HEK293 (cell line): ENCODE results near the gene DNAJC4.
A peak's percentile ranks its signal among the peaks of the same experiment; 100 is the strongest.

ENCODE experiments used
- ATF2 ChIP-seq: fragments of 450-650 bp; formaldehyde crosslinking; IDR thresholded peaks from 2 replicates; pipeline ENCODE4 v1.5.1; 2016; ENCODE audit warnings: missing biosample characterization, missing genetic modification characterization, low read depth
- GFI1B ChIP-seq: fragments of 450-650 bp; formaldehyde crosslinking; IDR thresholded peaks from 2 replicates; pipeline ENCODE4 v1.5.1; 2016; ENCODE audit warnings: missing biosample characterization, missing genetic modification characterization
- HIC1 ChIP-seq: fragments of 450-650 bp; formaldehyde crosslinking; IDR thresholded peaks from 2 replicates; pipeline ENCODE4 v1.5.1; 2016; ENCODE audit warnings: missing biosample characterization, missing genetic modification characterization
- KLF10 ChIP-seq: fragments of 450-650 bp; IDR thresholded peaks from 2 replicates; pipeline ENCODE4 v1.5.1; 2018; ENCODE audit warnings: missing biosample characterization, mild to moderate bottlenecking, missing genetic modification characterization
- RBAK ChIP-seq: fragments of 450-650 bp; formaldehyde crosslinking; IDR thresholded peaks from 2 replicates; pipeline ENCODE4 v1.5.1; 2016; ENCODE audit warnings: missing biosample characterization, missing genetic modification characterization
- SCRT1 ChIP-seq: fragments of 450-650 bp; formaldehyde crosslinking; IDR thresholded peaks from 2 replicates; pipeline ENCODE4 v1.5.1; 2016; ENCODE audit warnings: missing biosample characterization, missing genetic modification characterization, borderline replicate concordance
- ZBTB10 ChIP-seq: fragments of 450-650 bp; formaldehyde crosslinking; IDR thresholded peaks from 2 replicates; pipeline ENCODE4 v1.5.1; 2016; ENCODE audit warnings: missing biosample characterization, missing genetic modification characterization
- ZBTB8A ChIP-seq: fragments of 450-650 bp; formaldehyde crosslinking; IDR thresholded peaks from 2 replicates; pipeline ENCODE4 v1.5.1; 2016; ENCODE audit warnings: missing biosample characterization, missing genetic modification characterization
- ZNF146 ChIP-seq: fragments of 450-650 bp; formaldehyde crosslinking; IDR thresholded peaks from 2 replicates; pipeline ENCODE4 v1.5.1; 2016; ENCODE audit warnings: missing biosample characterization, missing genetic modification characterization
- ZNF155 ChIP-seq: fragments of 450-650 bp; formaldehyde crosslinking; IDR thresholded peaks from 2 replicates; pipeline ENCODE4 v1.5.1; 2016; ENCODE audit warnings: missing biosample characterization, missing genetic modification characterization
- ZNF175 ChIP-seq: fragments of 450-650 bp; formaldehyde crosslinking; IDR thresholded peaks from 2 replicates; pipeline ENCODE4 v1.5.1; 2016; ENCODE audit warnings: missing biosample characterization, missing genetic modification characterization
- ZNF23 ChIP-seq: fragments of 450-650 bp; formaldehyde crosslinking; IDR thresholded peaks from 2 replicates; pipeline ENCODE4 v1.5.1; 2016; ENCODE audit warnings: missing biosample characterization, missing genetic modification characterization, borderline replicate concordance
- ZNF24 ChIP-seq: fragments of 450-650 bp; formaldehyde crosslinking; IDR thresholded peaks from 2 replicates; pipeline ENCODE4 v1.5.1; 2016; ENCODE audit warnings: missing biosample characterization, missing genetic modification characterization
- ZNF398 ChIP-seq: fragments of 450-650 bp; formaldehyde crosslinking; IDR thresholded peaks from 2 replicates; pipeline ENCODE4 v1.5.1; 2017; ENCODE audit warnings: missing biosample characterization, missing genetic modification characterization
- ZNF501 ChIP-seq: fragments of 450-650 bp; formaldehyde crosslinking; IDR thresholded peaks from 2 replicates; pipeline ENCODE4 v1.5.1; 2016; ENCODE audit warnings: missing biosample characterization, missing genetic modification characterization
- ZNF510 ChIP-seq: fragments of 450-650 bp; formaldehyde crosslinking; IDR thresholded peaks from 2 replicates; pipeline ENCODE4 v1.5.1; 2018; ENCODE audit warnings: mild to moderate bottlenecking, missing genetic modification characterization, missing biosample characterization; ENCODE audit not compliant: insufficient replicate concordance
- ZNF596 ChIP-seq: fragments of 450-650 bp; IDR thresholded peaks from 2 replicates; pipeline ENCODE4 v1.5.0; 2018; ENCODE audit warnings: missing biosample characterization, mild to moderate bottlenecking, missing genetic modification characterization, moderate library complexity
- ZNF610 ChIP-seq: fragments of 450-650 bp; formaldehyde crosslinking; IDR thresholded peaks from 2 replicates; pipeline ENCODE4 v1.5.1; 2016; ENCODE audit warnings: missing biosample characterization, missing genetic modification characterization, borderline replicate concordance
- ZNF629 ChIP-seq: fragments of 450-650 bp; formaldehyde crosslinking; IDR thresholded peaks from 2 replicates; pipeline ENCODE4 v1.5.1; 2017; ENCODE audit warnings: missing biosample characterization, missing genetic modification characterization
- ZNF654 ChIP-seq: fragments of 450-650 bp; formaldehyde crosslinking; IDR thresholded peaks from 2 replicates; pipeline ENCODE4 v1.5.1; 2016; ENCODE audit warnings: low read depth, missing biosample characterization, missing genetic modification characterization
- ZNF658 ChIP-seq: fragments of 450-650 bp; formaldehyde crosslinking; IDR thresholded peaks from 2 replicates; pipeline ENCODE4; 2016; ENCODE audit warnings: missing biosample characterization, missing genetic modification characterization
- ZNF747 ChIP-seq: fragments of 450-650 bp; formaldehyde crosslinking; IDR thresholded peaks from 2 replicates; pipeline ENCODE4 v1.5.1; 2016; ENCODE audit warnings: missing biosample characterization, missing genetic modification characterization
- ZNF837 ChIP-seq: fragments of 450-650 bp; formaldehyde crosslinking; IDR thresholded peaks from 2 replicates; pipeline ENCODE4 v1.5.1; 2016; ENCODE audit warnings: missing biosample characterization, missing genetic modification characterization
- TF ChIP-seq, protein P1 (sequence below): fragments of 450-650 bp; formaldehyde crosslinking; IDR thresholded peaks from 2 replicates; pipeline ENCODE4 v1.5.1; 2017; ENCODE audit warnings: missing biosample characterization, missing genetic modification characterization
- TF ChIP-seq, protein P2 (sequence below): fragments of 450-650 bp; formaldehyde crosslinking; IDR thresholded peaks from 2 replicates; pipeline ENCODE4 v1.5.1; 2016; ENCODE audit warnings: missing biosample characterization, missing genetic modification characterization

The DNAJC4 gene

DNA sequence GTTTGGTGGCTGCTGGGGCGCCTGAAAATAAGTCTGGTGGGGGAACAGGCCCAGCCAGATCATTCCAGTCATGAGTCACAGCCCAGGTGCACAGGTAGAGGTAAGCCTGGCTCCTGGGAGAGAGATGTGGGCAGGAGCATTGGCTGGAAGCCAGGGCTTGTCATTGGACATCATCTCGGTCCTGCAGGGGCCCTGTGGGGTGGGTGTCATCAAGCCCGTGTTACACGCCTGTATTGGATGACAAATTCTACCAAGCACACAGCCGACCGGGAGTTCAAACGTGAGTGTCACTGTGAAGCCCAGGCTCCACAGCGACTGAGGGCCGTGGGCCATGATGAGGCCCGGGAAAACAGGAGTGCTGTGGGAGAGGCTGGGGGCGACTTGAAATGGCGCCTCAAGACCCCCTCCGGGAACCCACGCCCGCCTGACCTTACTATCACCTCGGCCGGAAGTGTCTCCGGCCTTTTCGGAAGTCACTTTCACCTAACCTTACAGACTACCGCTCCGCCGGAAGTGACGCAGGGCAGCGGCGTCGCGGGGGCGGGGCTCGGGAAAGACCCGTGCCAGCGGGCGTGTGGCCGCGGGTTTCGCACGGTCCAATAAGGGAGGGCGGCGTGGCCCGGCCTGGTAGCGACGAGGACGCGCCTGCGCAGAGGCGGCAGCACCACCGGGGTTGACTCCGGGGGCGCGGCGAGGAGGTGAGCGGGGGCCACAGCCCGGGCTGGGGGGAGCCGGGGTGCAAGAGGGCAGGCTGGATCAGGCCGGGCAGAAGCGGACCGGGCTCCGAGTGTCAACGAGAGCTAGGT, 10.3 kb downstream of the DNAJC4 start, which contains the start of gene FKBP2 (continued):
- TF ChIP-seq ZNF146 (tag by site-specific recombination), result no peak
- no peak for TF ChIP-seq ZNF596 (tag by site-specific recombination)
- peak; percentile 86 for TF ChIP-seq ZNF629 (tag by site-specific recombination)
- TF ChIP-seq ZNF837 (tag by site-specific recombination), result no peak
- no peak for TF ChIP-seq ZNF610 (tag by site-specific recombination)
- TF ChIP-seq, protein P1, sequence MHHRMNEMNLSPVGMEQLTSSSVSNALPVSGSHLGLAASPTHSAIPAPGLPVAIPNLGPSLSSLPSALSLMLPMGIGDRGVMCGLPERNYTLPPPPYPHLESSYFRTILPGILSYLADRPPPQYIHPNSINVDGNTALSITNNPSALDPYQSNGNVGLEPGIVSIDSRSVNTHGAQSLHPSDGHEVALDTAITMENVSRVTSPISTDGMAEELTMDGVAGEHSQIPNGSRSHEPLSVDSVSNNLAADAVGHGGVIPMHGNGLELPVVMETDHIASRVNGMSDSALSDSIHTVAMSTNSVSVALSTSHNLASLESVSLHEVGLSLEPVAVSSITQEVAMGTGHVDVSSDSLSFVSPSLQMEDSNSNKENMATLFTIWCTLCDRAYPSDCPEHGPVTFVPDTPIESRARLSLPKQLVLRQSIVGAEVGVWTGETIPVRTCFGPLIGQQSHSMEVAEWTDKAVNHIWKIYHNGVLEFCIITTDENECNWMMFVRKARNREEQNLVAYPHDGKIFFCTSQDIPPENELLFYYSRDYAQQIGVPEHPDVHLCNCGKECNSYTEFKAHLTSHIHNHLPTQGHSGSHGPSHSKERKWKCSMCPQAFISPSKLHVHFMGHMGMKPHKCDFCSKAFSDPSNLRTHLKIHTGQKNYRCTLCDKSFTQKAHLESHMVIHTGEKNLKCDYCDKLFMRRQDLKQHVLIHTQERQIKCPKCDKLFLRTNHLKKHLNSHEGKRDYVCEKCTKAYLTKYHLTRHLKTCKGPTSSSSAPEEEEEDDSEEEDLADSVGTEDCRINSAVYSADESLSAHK (tag by site-specific recombination), result no peak
- TF ChIP-seq ZNF175 (tag by site-specific recombination), result no peak
- no peak for TF ChIP-seq ZNF155 (tag by site-specific recombination)
- TF ChIP-seq ZBTB8A (tag by site-specific recombination), result 0 out of 2 replicates have a peak, but pooled peaks have one; percentile 15
- peak; percentile 95 for TF ChIP-seq HIC1
- no peak for TF ChIP-seq ZNF654 (tag by site-specific recombination)
- no peak for TF ChIP-seq ZNF501 (tag by site-specific recombination)
- no peak for TF ChIP-seq SCRT1
- TF ChIP-seq ATF2 (tag by site-specific recombination), result no peak
- no peak for TF ChIP-seq ZNF747 (tag by site-specific recombination)
- TF ChIP-seq ZNF658 (tag by site-specific recombination), result no peak
- TF ChIP-seq, protein P2, sequence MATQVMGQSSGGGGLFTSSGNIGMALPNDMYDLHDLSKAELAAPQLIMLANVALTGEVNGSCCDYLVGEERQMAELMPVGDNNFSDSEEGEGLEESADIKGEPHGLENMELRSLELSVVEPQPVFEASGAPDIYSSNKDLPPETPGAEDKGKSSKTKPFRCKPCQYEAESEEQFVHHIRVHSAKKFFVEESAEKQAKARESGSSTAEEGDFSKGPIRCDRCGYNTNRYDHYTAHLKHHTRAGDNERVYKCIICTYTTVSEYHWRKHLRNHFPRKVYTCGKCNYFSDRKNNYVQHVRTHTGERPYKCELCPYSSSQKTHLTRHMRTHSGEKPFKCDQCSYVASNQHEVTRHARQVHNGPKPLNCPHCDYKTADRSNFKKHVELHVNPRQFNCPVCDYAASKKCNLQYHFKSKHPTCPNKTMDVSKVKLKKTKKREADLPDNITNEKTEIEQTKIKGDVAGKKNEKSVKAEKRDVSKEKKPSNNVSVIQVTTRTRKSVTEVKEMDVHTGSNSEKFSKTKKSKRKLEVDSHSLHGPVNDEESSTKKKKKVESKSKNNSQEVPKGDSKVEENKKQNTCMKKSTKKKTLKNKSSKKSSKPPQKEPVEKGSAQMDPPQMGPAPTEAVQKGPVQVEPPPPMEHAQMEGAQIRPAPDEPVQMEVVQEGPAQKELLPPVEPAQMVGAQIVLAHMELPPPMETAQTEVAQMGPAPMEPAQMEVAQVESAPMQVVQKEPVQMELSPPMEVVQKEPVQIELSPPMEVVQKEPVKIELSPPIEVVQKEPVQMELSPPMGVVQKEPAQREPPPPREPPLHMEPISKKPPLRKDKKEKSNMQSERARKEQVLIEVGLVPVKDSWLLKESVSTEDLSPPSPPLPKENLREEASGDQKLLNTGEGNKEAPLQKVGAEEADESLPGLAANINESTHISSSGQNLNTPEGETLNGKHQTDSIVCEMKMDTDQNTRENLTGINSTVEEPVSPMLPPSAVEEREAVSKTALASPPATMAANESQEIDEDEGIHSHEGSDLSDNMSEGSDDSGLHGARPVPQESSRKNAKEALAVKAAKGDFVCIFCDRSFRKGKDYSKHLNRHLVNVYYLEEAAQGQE, result peak; percentile 65
- TF ChIP-seq GFI1B (tag by site-specific recombination), result no peak
- no peak for TF ChIP-seq ZNF23
- TF ChIP-seq ZNF24 (tag by site-specific recombination), result no peak
- TF ChIP-seq ZNF510 (tag by site-specific recombination), result no peak
- peak; percentile 82 for TF ChIP-seq KLF10 (tag by site-specific recombination)
- TF ChIP-seq ZBTB10, result peak; percentile 91
- no peak for TF ChIP-seq RBAK (tag by site-specific recombination)
- TF ChIP-seq ZNF398, result no peak; the same call in 1 of the 2 replicates
